ENCODE data around the gene HIRA. TPM values are rescaled to one million over a fixed set of nuclear protein-coding genes. Genes with fewer than 3 reads are reported as not detected.

Gene HIRA
- 13.7 TPM for total RNA-seq (ENCODE audit: insufficient read depth, low replicate concordance)

GRCh38 chr22:19431649-19432132 is at the start of gene HIRA:
HIRA (minus strand) TSS chr22:19431733; CDS start chr22:19431476, 257 bp downstream.
- DNase-seq (ENCODE audit: low spot score): peak; percentile 78

- DNase-seq (ENCODE audit: low spot score): no peak
These were observed 49.3 kb upstream of the HIRA start for GRCh38 chr22:19480789-19481188.

GRCh38 chr22:19480173-19480568 is 48.6 kb upstream of the HIRA start:
- DNase-seq (ENCODE audit: low spot score): no peak

- DNase-seq (ENCODE audit: low spot score): peak; percentile 100
These were observed 48.0 kb upstream of the HIRA start, which contains the start of gene CDC45 for GRCh38 chr22:19479355-19480172. CDC45 (plus strand) TSS chr22:19479920; CDS start chr22:19479969, 49 bp downstream.

- peak; percentile 86 for DNase-seq (ENCODE audit: low spot score)
These were observed 47.4 kb upstream of the HIRA start, which contains the start of gene UFD1 for GRCh38 chr22:19478901-19479354. UFD1 (minus strand) TSS chr22:19479193; CDS start chr22:19479085, 108 bp downstream.

GRCh38 chr22:19478045-19478900 is 46.7 kb upstream of the HIRA start:
- DNase-seq (ENCODE audit: low spot score): no peak

GRCh38 chr22:19477321-19478044 is 46.0 kb upstream of the HIRA start:
- DNase-seq (ENCODE audit: low spot score): no peak

- DNase-seq (ENCODE audit: low spot score): no peak
These were observed 44.5 kb upstream of the HIRA start for GRCh38 chr22:19476023-19476422.

GRCh38 chr22:19473578-19473977 is 42.0 kb upstream of the HIRA start:
- no peak for DNase-seq (ENCODE audit: low spot score)

- no peak for DNase-seq (ENCODE audit: low spot score)
These were observed 40.7 kb upstream of the HIRA start for GRCh38 chr22:19472233-19472632.

- no peak for DNase-seq (ENCODE audit: low spot score)
These were observed 40.0 kb upstream of the HIRA start for GRCh38 chr22:19471572-19471971.

GRCh38 chr22:19470010-19470409 is 38.5 kb upstream of the HIRA start:
- no peak for DNase-seq (ENCODE audit: low spot score)

- DNase-seq (ENCODE audit: low spot score): no peak
These were observed 37.9 kb upstream of the HIRA start for GRCh38 chr22:19469421-19469820.

GRCh38 chr22:19467912-19468311 is 36.4 kb upstream of the HIRA start:
- no peak for DNase-seq (ENCODE audit: low spot score)

GRCh38 chr22:19466848-19467752 is 35.6 kb upstream of the HIRA start:
- DNase-seq (ENCODE audit: low spot score): no peak

GRCh38 chr22:19466126-19466716 is 34.7 kb upstream of the HIRA start:
- DNase-seq (ENCODE audit: low spot score): no peak

- no peak for DNase-seq (ENCODE audit: low spot score)
These were observed 33.4 kb upstream of the HIRA start for GRCh38 chr22:19464975-19465374.

GRCh38 chr22:19464546-19464945 is 33.0 kb upstream of the HIRA start:
- DNase-seq (ENCODE audit: low spot score): no peak

- DNase-seq (ENCODE audit: low spot score): no peak
These were observed 32.2 kb upstream of the HIRA start for GRCh38 chr22:19463491-19464469.

Measured in umbilical cord (tissue), 2 donors.